Eye (tissue), 1 donor: ENCODE measurements around the gene BAG1.
A peak's percentile ranks its signal among the peaks of the same experiment; 100 is the strongest.

Experiments
- DNase-seq: peaks from one replicate; pipeline ENCODE4 v3.0.0-alpha.2; 2015

The BAG1 gene

GRCh38 chr9:33264473-33265177, at the start of gene BAG1, which contains the start of gene CHMP5:
Gene BAG1 (minus strand): TSS chr9:33264708.
Gene CHMP5 (plus strand): TSS chr9:33265049. CDS start chr9:33265079, 30 bp downstream.
- peak; percentile 100 for DNase-seq

DNA sequence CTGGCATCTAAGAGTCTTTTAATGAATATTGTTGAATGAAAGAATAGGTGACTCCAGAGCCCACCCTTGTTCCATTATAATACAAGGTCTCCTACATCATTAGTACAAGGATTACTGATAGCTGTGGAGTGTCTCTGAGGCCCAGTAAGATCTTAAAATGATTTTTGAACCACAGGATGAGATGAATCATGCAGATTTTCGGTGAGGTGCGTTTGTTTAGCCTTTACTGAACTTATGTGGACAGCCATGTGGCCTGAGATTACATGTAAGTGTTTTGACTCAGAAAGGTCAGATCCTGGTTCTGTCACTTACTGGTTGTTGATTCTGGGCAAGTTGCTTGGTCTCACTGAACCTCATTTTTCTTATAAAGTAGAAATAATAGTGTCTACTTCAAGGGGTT, 47.4 kb upstream of the BAG1 start:
- DNase-seq: no peak

DNA sequence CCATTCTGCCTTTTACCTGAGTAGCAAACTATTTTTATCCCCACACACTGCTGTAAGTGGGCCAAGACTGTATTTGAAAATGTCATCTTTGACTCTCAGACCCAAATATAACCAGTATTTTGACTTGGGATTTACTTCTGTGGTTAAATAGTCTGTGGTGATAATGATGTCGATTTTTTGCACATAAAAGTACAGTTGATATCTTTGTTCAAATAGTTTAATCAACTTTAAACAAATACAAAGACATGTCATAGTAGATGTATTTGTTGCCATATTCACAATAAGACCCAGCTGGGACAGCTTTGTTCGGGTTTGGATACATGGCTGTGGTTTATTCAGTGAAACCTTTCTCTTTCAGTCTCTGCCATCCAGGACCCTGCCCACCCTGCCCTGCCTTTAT, 46.2 kb upstream of the BAG1 start:
- DNase-seq: no peak

GRCh38 chr9:33309903-33310302, 45.4 kb upstream of the BAG1 start:
- DNase-seq: no peak

DNA sequence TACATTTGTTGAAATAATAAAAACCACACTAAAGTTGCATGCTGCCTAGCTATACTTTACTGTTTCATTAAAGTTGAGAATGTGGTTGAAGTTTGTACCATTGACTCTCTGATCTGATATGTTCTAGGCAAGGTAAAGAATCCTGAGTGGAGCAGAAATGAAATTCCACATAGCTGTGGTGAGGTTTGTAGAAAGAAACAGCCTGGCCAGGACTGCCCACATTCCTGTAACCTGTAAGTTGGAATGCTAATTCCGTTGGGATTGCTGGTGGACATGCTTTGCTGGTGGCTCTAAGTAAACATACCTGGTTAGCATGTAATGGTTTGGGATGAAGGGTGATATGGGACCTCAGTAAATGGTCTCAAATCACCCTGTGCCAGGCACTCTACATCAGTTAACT, 42.6 kb upstream of the BAG1 start:
- DNase-seq: no peak

- no peak for DNase-seq
Observed at GRCh38 chr9:33306037-33306436, 41.5 kb upstream of the BAG1 start.

DNA sequence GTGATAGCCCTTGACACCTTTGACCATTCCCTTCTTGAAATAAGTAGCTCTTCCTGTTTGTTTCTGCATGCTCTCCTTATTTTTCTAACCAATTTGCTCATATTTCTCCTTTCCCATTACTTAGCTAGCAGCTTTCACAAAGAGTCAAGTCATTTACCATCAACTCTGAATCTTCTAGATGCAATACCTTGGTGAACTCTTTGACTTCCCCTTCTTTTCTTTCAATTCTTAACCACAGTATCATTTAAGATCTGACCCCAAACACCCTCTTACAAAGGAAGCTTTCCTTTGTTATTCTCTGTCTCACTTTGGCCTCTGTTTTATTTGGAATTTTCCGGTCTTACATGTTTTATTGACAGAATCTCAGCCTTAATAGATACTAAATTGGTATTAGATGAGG, 39.9 kb upstream of the BAG1 start:
- no peak for DNase-seq

- no peak for DNase-seq
Observed at GRCh38 chr9:33300546-33300945, 36.0 kb upstream of the BAG1 start.

GRCh38 chr9:33297432-33297831, 32.9 kb upstream of the BAG1 start:
- no peak for DNase-seq

DNA sequence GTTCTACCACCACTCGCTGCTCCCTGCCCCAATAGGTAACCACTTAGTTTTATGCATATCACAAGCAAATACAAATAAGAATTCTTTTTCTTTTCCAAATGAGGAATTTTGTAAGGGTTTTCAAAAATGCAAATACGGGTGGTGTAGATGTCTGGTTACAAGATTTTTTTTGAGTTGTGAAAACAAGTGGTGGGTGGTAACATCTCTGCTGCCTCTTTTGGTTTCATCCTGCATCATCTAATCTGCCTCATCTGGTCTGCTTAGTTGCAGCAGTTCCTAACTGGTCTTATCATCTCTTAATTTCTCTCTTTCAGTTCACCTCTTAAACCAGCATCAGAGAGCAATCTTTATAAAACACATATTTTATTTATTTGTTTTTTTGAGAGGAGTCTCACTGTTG, 31.1 kb upstream of the BAG1 start:
- no peak for DNase-seq

DNA sequence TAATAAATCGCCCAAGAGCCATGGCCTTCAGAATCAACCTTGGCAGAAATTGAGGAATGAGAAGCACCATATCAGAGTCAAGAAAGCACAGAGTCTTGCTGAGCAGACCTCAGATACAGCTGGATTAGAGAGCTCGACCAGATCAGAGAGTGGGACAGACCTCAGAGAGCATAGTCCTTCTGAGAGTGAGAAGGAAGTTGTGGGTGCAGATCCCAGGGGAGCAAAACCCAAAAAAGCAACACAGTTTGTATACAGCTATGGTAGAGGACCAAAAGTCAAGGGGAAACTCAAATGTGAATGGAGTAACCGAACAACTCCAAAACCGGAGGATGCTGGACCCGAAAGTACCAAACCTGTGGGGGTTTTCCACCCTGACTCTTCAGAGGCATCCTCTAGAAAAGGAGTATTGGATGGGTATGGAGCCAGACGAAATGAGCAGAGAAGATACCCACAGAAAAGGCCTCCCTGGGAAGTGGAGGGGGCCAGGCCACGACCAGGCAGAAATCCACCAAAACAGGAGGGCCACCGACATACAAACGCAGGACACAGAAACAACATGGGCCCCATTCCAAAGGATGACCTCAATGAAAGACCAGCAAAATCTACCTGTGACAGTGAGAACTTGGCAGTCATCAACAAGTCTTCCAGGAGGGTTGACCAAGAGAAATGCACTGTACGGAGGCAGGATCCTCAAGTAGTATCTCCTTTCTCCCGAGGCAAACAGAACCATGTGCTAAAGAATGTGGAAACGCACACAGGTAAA, 30.3 kb upstream of the BAG1 start:
- DNase-seq: no peak

- no peak for DNase-seq
Observed at GRCh38 chr9:33293782-33294181, 29.3 kb upstream of the BAG1 start.

GRCh38 chr9:33291901-33292300, 27.4 kb upstream of the BAG1 start:
- DNase-seq: no peak

GRCh38 chr9:33291031-33291397, 26.5 kb upstream of the BAG1 start:
- no peak for DNase-seq

- peak; percentile 99 for DNase-seq
Observed at GRCh38 chr9:33290247-33291030, 25.9 kb upstream of the BAG1 start, which contains the start of gene NFX1. Gene NFX1 (plus strand): TSS chr9:33290516. CDS start chr9:33290573, 57 bp downstream.

- no peak for DNase-seq
Observed at GRCh38 chr9:33289936-33290246, 25.4 kb upstream of the BAG1 start.

GRCh38 chr9:33289496-33289895, 25.0 kb upstream of the BAG1 start:
- DNase-seq: peak; percentile 39

GRCh38 chr9:33288828-33289483, 24.4 kb upstream of the BAG1 start:
- DNase-seq: no peak

- no peak for DNase-seq
Observed at GRCh38 chr9:33288235-33288634, 23.7 kb upstream of the BAG1 start.

GRCh38 chr9:33287087-33287490, 22.6 kb upstream of the BAG1 start:
- peak; percentile 74 for DNase-seq

- DNase-seq: no peak
Observed at GRCh38 chr9:33285502-33285901, 21.0 kb upstream of the BAG1 start.

DNA sequence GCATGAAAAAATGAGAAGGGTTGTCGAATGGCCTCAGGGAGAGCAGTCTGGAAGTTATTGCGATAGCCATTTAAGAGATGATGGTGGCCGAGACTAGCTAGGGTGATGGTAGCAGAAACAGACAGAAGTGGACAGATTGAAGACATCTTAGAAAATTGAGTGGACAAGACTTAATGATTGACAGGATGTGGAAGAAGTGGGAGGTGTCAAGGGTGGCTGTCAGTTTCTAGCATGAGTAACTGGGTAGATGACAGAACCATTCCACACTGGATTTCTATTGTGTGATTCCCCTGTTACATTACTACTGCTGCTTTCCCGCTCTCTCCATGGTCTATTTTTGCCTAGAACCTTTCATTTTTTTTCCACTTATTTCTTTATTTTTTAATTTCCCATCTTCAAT, 13.0 kb upstream of the BAG1 start:
- no peak for DNase-seq

- DNase-seq: no peak
Observed at GRCh38 chr9:33273972-33274328, 9.4 kb upstream of the BAG1 start.
